Choroid plexus epithelial cell (primary cell): ENCODE measurements around the gene CFAP53.
"Not testable (repeated sequence)": the region's sequence is repeated elsewhere in the genome, so short reads cannot be mapped to it uniquely, and the experiment has no call there.

Experiments
- DNase-seq: peaks from one replicate; pipeline ENCODE4 v3.0.0-alpha.2; 2010; ENCODE audit warnings: low read depth
- H3K4me3 ChIP-seq: 2 replicates; pipeline ENCODE4 v1.5.1; 2011; ENCODE audit warnings: low read depth, mild to moderate bottlenecking, control low read depth, low read length, moderate library complexity
- TF ChIP-seq, protein P1 (sequence below): conservative IDR thresholded peaks from 2 replicates; pipeline ENCODE4 v1.5.1; 2011; ENCODE audit warnings: low read depth, mild to moderate bottlenecking, control low read depth, inconsistent platforms, low read length, moderate library complexity

The CFAP53 gene

DNA sequence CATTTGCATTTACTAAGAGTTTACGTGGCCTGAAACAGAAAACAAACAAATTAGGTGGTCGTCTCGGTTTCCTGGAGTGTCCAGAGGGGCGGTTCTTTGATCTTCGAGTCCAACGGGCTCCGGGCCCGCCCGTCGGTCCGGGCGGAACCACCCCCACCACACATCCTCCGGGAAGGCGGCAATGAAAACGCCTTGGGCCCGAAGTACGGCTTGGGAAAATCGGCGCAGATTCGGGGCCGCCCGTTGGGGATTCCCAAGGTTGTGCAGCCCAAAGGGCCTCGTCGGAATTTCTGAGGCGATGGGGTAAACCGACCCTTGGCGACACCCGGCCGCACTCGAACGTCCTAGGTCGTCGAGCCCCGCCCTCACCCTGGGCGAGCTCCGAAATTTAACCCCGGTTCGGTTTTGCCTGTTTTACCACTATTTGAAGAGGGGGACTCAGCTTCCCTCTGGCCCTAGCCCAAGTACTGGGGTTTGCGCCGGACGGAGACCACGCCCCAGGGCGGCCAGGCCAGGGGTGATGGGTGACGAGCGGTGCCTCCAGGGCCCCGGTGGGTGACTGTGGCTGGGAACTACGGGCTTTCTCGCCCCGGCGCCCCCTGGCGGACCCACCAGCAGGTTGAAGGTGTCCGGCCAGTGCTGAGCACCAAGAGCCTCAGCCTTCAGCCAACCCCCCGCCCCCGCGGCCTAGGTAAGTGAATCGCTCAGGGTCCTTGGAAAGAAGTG lies 1.9 kb upstream of the CFAP53 start:
- peak; percentile 74 for DNase-seq
- H3K4me3 ChIP-seq: peak overlapping the region; percentile 69
- TF ChIP-seq, protein P1, sequence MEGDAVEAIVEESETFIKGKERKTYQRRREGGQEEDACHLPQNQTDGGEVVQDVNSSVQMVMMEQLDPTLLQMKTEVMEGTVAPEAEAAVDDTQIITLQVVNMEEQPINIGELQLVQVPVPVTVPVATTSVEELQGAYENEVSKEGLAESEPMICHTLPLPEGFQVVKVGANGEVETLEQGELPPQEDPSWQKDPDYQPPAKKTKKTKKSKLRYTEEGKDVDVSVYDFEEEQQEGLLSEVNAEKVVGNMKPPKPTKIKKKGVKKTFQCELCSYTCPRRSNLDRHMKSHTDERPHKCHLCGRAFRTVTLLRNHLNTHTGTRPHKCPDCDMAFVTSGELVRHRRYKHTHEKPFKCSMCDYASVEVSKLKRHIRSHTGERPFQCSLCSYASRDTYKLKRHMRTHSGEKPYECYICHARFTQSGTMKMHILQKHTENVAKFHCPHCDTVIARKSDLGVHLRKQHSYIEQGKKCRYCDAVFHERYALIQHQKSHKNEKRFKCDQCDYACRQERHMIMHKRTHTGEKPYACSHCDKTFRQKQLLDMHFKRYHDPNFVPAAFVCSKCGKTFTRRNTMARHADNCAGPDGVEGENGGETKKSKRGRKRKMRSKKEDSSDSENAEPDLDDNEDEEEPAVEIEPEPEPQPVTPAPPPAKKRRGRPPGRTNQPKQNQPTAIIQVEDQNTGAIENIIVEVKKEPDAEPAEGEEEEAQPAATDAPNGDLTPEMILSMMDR: peak; percentile 83

- TF ChIP-seq, protein P1: no peak
- no peak for DNase-seq
- H3K4me3 ChIP-seq: no peak overlapping the region
Observed at GRCh38 chr18:50262977-50263376, 3.3 kb downstream of the CFAP53 start.

- no peak overlapping the region for H3K4me3 ChIP-seq
- no peak for DNase-seq
- TF ChIP-seq, protein P1: no peak
Observed at GRCh38 chr18:50250935-50251334, 15.4 kb downstream of the CFAP53 start.

- DNase-seq: no peak
- no peak overlapping the region for H3K4me3 ChIP-seq
- TF ChIP-seq, protein P1: no peak
Observed at GRCh38 chr18:50249576-50249975, 16.7 kb downstream of the CFAP53 start.

- no peak for DNase-seq
- TF ChIP-seq, protein P1: no peak
- H3K4me3 ChIP-seq: no peak overlapping the region
Observed at GRCh38 chr18:50247561-50247960, 18.7 kb downstream of the CFAP53 start.

GRCh38 chr18:50241768-50242167 lies 24.5 kb downstream of the CFAP53 start:
- not testable (repeated sequence) for DNase-seq

GRCh38 chr18:50240080-50240563 lies 26.2 kb downstream of the CFAP53 start:
- no peak for DNase-seq
- TF ChIP-seq, protein P1: no peak
- H3K4me3 ChIP-seq: no peak overlapping the region

More at GRCh38 chr18:50241768-50242167, 24.5 kb downstream of the CFAP53 start:
- H3K4me3 ChIP-seq: not testable (repeated sequence)
